ENCODE results near the gene IL2RG.

GRCh38 chrX:71100581-71101505 is 10.5 kb downstream of the IL2RG start:
- TF ChIP-seq CTCF (IDR thresholded peaks at IDR 0.05) (no peak), POLR2A (IDR thresholded peaks at IDR 0.05) (no peak), EP300 (IDR thresholded peaks at IDR 0.05) (no peak)

Data from ovary (tissue), 3 donors.